HEK293T (cell line): ENCODE measurements around the gene PLSCR5.

ENCODE experiments used
- CTBP1 ChIP-seq: fragments of 450-650 bp; IDR thresholded peaks from 2 replicates; pipeline ENCODE4 v1.6.1; 2016; ENCODE audit warnings: borderline replicate concordance
- ELF4 ChIP-seq: fragments of 450-650 bp; IDR thresholded peaks from 2 replicates; pipeline ENCODE4 v1.6.1; 2017; ENCODE audit warnings: antibody characterized with exemption
- FOXA1 ChIP-seq: fragments of 450-650 bp; IDR thresholded peaks from 2 replicates; pipeline ENCODE4 v1.6.1; 2016; ENCODE audit warnings: mild to moderate bottlenecking
- HDGF ChIP-seq: fragments of 450-650 bp; IDR thresholded peaks from 2 replicates; pipeline ENCODE4 v1.6.1; 2017; ENCODE audit warnings: antibody characterized with exemption, borderline replicate concordance
- NFRKB ChIP-seq: fragments of 450-650 bp; IDR thresholded peaks from 2 replicates; pipeline ENCODE4 v1.6.1; 2016; ENCODE audit warnings: mild to moderate bottlenecking, moderate library complexity
- SP1 ChIP-seq: fragments of 450-650 bp; IDR thresholded peaks from 2 replicates; pipeline ENCODE4 v1.6.1; 2017
- TARDBP ChIP-seq: fragments of 450-650 bp; IDR thresholded peaks from 2 replicates; pipeline ENCODE4 v1.6.1; 2016

DNA sequence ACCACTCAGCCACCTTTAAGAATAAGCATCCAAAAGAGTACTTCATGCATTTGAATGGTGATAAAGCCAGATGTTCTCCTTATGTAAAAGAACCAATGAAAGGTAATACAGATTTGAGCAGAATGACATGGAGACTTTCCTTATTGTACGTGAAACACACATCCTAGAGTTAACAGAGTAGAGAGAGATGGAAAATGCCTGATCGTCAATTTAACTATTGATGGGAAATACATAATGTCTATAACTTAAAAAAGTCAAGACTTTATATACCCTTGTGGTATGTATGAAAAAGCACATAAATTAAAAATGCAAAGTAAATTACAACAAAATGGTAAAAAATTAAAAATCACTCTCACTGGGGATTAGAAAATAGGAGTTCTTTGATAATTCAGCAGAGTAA lies 31.7 kb upstream of the PLSCR5 start:
- TF ChIP-seq SP1 (no peak), ELF4 (no peak), NFRKB (no peak), TARDBP (no peak), HDGF (no peak), CTBP1 (no peak), FOXA1 (no peak)
